ENCODE measurements around the gene CREBBP.

CREBBP gene

DNA sequence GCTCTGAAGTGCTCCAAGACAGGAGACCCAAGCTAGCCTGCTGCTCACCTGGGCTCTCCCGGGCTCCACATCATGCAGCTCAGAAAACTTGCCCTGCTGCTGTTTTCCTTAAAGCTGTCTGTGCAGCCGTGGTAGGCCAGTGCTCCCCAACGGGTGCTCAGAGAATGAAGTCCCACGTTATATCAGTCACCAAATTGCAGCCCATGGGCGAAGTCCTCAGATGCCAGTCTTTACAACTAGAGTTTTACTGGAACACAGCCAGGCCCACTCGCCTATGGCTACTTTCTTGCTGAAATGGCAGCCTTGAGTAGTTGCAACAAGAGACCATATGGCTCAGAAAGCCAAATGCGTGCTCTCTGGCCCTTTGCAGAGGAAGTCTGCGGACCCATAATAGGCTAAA lies 6.3 kb downstream of the CREBBP start:
- TF ChIP-seq, protein P1, sequence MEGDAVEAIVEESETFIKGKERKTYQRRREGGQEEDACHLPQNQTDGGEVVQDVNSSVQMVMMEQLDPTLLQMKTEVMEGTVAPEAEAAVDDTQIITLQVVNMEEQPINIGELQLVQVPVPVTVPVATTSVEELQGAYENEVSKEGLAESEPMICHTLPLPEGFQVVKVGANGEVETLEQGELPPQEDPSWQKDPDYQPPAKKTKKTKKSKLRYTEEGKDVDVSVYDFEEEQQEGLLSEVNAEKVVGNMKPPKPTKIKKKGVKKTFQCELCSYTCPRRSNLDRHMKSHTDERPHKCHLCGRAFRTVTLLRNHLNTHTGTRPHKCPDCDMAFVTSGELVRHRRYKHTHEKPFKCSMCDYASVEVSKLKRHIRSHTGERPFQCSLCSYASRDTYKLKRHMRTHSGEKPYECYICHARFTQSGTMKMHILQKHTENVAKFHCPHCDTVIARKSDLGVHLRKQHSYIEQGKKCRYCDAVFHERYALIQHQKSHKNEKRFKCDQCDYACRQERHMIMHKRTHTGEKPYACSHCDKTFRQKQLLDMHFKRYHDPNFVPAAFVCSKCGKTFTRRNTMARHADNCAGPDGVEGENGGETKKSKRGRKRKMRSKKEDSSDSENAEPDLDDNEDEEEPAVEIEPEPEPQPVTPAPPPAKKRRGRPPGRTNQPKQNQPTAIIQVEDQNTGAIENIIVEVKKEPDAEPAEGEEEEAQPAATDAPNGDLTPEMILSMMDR (IDR thresholded peaks at IDR 0.05; ENCODE audit: low read depth, low read length): no peak
- no peak overlapping the region for H3K4me3 ChIP-seq (replicated peaks in 1 of 2; ENCODE audit: low read depth in 2 of 2, low read length in 2 of 2)
- no peak for DNase-seq (ENCODE audit: low read depth in 2 of 2)

DNA sequence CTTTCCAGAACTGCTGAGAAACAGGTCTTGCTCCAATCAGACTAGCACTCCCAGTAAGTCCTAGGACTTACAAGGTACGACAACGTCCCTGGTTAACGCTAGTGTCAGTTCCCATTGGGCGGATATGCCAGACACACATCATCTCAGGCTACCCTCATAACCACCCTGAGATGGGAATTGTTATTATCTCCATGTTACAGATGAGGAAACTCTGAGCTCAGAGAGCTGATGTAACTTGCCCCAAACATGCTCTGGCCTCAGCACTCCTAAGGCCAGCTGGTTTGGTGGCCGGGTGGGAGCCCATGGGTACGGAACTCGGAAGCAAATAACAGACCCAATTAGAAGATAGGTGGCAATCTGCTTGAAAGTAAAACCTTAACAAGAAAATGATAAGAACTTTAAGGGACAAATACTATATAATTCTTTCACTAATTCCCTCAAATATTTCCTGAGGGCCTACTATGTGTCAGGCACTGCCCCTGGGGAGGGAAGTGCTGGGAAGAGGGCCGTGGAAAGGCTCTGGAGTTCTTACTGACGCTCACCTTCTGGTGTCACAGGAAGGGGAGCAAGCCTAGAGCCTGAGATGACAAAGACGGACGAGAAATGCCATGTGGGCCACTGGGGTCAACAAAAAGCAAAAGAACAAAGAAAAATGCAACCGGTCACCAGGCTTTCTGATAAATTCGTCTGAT lies 6.9 kb downstream of the CREBBP start:
- TF ChIP-seq, protein P1 (IDR thresholded peaks at IDR 0.05; ENCODE audit: low read depth, low read length): no peak
- no peak overlapping the region for H3K4me3 ChIP-seq (replicated peaks in 1 of 2; ENCODE audit: low read depth in 2 of 2, low read length in 2 of 2)
- DNase-seq (ENCODE audit: low read depth in 2 of 2): no peak

DNA sequence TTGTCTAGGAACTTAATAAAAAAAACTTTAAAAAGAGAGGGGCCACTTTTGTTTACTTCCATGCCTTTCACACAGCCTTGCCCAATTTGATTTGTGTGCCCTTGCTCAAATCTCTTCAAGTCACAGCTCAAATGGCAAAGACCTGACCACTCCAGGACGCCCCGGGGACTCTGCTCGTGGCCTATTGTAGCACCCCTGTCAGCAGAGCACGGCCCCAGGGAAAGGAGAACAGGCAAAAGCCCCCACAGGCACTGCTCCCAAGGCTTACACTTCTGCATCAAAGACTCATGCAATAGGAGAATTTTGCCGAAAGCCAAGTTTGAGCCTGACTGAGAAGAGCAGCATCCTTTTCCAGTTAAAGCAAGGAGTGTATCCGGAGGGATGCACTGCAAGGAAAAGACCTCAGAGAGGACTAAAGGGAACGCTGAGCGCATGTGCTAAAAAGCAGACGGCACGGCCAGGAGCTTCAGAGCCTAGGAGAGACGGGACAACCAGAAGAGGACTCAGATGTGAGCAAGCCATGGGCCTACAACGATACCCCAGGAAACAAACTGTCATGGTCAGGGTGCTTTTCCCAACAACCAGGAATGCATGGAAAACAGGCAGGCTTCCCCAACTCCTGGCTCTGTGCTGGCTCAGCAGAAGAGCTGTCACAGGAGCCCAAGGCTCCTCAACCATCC lies 8.2 kb downstream of the CREBBP start:
- TF ChIP-seq, protein P1 (IDR thresholded peaks at IDR 0.05; ENCODE audit: low read depth, low read length): no peak
- H3K4me3 ChIP-seq (replicated peaks in 1 of 2; ENCODE audit: low read depth in 2 of 2, low read length in 2 of 2): no peak overlapping the region

DNA sequence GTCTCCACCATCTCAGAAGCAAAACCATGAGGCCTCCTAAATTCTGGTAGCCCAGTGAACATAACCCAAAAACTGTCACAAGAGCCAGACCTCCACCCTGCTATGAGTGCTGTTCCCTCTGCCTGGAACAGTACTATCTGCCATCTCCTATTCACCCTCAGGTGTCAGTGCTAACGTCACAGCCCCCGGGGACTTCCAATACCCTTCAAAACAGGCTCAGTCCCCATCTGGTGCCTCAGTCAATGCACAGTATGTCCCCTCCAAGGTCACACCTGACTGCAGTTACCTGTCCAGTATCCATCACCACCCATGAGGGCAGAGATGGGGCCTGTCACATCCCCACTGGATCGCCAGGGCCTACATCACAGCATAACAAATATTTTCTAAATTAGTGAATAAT lies 11.5 kb downstream of the CREBBP start:
- H3K4me3 ChIP-seq (replicated peaks in 1 of 2; ENCODE audit: low read depth in 2 of 2, low read length in 2 of 2): no peak overlapping the region
- TF ChIP-seq, protein P1 (IDR thresholded peaks at IDR 0.05; ENCODE audit: low read depth, low read length): no peak
- DNase-seq (ENCODE audit: low read depth in 2 of 2): no peak

More for the DNA sequence above, 8.2 kb downstream of the CREBBP start:
- no peak for DNase-seq (ENCODE audit: low read depth in 2 of 2)

DNA sequence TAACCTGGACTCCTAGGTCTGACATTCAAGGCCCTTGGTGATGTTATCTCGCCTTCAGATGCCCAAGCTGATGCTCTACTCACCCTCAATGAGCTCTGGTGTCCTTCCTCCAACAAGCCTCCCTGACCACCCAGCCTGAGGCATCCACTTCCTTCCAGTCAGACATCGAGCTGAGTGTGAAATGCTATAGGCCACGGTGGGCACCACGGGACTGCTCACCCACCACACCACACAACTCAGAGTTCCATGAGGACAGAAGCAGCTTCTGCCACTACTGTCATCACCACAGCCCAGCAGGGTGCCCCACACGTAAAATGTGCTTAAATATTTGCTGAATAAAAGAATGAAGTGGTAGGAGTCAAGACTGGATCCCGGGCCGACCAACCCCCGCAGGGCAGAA lies 12.0 kb downstream of the CREBBP start:
- TF ChIP-seq, protein P1 (IDR thresholded peaks at IDR 0.05; ENCODE audit: low read depth, low read length): no peak

DNA sequence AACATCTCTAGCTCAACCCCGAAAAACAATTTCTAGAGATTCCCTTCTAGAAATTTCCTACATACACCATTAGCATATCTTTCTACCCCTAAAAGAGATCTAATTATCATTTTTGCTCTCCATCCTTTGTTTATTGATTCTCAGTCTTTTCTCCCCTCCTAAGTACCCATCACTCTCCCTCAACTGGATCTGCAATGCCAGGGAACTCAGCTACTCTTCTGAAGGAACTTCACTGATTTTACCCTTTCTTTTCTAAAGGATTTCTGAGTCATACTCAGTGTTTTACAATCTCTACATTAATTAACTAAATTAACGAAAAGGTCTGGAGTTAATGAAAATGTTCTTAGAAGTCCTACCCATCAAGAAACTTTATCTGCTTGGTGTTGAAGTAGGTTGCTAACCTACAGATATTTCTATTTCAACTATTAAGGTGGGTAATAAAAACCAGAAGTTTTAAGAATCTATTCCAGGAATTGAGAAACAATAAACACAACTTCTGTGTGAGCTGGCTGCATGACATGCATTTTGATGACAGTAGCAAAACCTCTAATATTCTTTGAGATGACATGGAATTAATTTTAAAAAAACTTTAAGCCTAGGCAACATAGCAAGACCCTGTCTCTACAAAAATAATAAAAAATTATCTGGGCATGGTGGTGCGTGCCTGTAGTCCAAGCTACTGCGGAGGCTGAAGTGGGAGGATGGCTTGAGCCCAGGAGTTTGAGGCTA lies 13.6 kb downstream of the CREBBP start:
- TF ChIP-seq, protein P1 (IDR thresholded peaks at IDR 0.05; ENCODE audit: low read depth, low read length): no peak

More for the DNA sequence above, 12.0 kb downstream of the CREBBP start:
- no peak overlapping the region for H3K4me3 ChIP-seq (replicated peaks in 1 of 2; ENCODE audit: low read depth in 2 of 2, low read length in 2 of 2)
- no peak for DNase-seq (ENCODE audit: low read depth in 2 of 2)

More for the DNA sequence above, 13.6 kb downstream of the CREBBP start:
- H3K4me3 ChIP-seq (replicated peaks in 1 of 2; ENCODE audit: low read depth in 2 of 2, low read length in 2 of 2): no peak overlapping the region
- DNase-seq (ENCODE audit: low read depth in 2 of 2): no peak

All from cardiac fibroblast (primary cell).